HG03103 (cell line): ENCODE data around the gene TTC24.
"Not testable (repeated sequence)": the region's sequence is repeated elsewhere in the genome, so short reads cannot be mapped to it uniquely, and the experiment has no call there.

Experiments used
- ATAC-seq: cut with Tn5 transposase; IDR thresholded peaks from one replicate; pipeline ENCODE4 v1.9.1; 2021; ENCODE audit warnings: low read depth; ENCODE audit not compliant: unreplicated experiment

TTC24 gene

DNA sequence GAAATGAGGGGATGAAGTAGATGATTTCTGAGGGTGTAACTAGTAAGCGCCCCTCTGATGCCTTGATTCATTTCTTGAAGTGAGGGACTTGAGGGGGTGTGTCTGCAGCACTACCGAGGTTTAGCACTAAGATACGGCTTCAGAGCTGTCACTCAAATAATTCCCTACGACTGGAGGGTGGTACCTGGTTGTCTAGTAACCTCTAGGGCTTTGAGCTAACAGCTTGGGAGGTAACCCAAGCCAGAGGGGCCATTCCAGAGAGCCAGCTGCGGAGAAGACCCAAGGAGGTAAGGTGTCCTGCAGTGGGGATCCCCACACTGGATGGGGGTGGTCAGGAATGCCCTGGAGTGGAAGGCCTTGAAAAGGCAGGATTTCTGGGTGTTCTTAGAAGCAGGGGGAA lies at the start of gene TTC24:
TTC24 (plus strand) TSS at position 252 of the 400 bp plus-strand sequence. CDS start 1,642 bp downstream, outside the sequence.
- no peak for ATAC-seq

GRCh38 chr1:156530006-156530405 lies 49.5 kb upstream of the TTC24 start:
- ATAC-seq = no peak

DNA sequence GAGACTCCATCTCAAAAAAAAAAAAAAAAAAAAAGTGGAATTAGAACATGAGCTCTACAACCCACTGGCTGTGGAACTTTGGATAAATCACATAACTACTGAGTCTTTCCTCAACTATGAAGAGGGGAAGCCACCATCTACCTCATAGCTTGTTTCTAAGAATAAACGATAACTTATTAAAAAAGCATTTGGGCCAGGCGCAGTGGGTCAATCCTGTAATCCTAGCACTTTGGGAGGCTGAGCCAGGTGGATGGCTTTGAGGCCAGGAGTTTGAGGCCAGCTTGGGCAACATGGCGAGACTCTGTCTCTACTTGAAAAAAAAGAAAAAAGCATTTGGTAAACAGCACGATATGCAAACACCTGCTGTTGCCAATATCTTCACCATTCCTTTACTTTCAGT lies 47.1 kb upstream of the TTC24 start:
- ATAC-seq = no peak

GRCh38 chr1:156533568-156534220 lies 45.8 kb upstream of the TTC24 start:
- no peak for ATAC-seq

DNA sequence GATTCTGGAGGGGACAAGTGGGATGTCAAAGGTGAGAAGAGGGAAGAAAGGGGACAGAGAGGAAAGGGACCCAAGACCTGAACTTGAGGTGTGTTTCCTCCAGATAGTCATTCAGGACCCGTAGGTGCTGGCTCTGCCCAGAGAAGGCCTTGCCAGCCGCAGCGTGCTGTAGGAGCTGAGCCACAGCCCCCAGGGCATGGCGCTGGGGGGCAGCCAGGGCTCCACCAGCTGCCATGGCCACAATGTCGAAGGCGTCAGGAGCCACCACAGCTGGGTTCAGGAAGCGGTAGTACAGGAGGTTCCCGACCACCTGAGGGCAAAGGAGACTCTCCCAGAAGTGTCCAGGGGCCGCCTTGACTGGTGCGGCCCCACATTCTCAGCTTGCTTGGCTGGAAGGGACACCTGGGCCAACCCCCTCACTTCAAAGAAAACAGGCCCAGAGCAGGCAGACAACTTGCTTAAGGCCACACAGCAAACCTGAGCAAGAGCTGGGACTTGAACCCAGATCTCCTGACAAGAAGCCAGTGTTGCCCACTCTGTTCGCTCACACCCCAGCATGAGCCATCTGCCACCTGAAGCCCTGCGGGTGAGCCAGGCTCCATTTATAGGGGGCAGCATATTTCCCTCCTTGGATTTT lies 45.0 kb upstream of the TTC24 start:
- no peak for ATAC-seq

DNA sequence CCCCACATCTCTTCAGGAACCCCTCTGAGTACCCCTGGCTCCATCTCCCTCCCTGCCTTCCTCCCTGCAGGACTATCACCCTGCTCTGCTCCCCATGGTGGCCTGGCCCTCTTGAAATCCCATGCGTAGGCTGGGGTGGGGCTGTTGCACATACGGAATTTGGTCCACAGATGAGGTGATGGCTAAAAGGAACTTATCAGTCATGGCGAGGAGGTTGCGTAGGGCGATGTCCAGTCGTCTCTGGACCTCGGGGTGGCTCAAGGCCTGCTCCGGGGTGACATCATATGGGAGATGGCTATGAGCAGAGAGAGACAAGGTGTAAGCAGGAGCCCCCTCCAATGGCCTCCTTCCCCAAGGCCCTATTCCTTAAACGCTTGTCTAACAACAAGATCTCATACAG lies 42.5 kb upstream of the TTC24 start:
- no peak for ATAC-seq

GRCh38 chr1:156538711-156539440 lies 40.6 kb upstream of the TTC24 start:
- no peak for ATAC-seq

- no peak for ATAC-seq
These were observed 39.6 kb upstream of the TTC24 start for GRCh38 chr1:156539818-156540355.

- no peak for ATAC-seq
These were observed 38.6 kb upstream of the TTC24 start for GRCh38 chr1:156540955-156541354.

DNA sequence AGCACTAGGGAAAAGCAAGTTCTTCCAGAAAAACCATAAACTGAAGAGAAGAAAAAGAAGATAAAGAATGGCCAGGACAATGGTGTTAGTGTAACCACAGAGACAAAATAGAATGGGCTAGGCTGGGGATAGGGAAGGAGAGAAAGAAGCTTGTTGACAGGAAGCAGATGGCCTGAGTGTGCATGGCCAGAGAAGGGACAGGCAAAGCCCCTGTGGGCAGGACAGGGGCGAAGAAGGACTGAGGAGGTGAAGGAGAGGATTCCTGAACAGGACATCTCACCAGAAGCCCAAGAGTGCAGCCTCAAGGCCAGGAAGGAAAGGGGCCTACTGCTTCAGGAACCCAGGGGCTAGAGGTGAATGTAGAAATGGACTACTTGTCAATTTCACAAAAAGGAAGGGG lies 36.5 kb upstream of the TTC24 start:
- no peak for ATAC-seq

DNA sequence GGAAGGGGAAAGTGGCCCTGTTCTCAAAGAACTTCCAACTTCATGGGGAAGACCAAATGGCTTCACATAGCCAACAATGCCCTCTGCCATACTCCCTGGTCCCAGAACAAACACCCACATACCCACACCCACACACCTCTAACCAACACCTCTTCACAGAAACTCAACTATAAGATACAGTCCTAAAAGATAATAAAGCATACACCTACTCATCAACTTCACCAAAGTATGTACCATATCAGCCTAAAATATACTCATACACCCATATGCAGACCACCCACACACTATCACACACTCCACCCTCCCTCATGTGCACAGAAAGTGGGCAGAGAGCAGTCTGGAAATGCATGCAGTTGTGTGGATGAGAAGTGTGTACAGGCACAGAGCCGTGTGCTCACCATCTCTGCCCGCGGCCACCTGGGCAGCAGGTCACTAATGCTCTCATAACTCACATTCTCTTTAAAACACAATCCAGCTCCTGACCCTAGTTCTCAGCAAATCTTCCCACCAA lies 34.9 kb upstream of the TTC24 start:
- ATAC-seq = no peak

GRCh38 chr1:156546267-156546666 lies 33.3 kb upstream of the TTC24 start:
- no peak for ATAC-seq

DNA sequence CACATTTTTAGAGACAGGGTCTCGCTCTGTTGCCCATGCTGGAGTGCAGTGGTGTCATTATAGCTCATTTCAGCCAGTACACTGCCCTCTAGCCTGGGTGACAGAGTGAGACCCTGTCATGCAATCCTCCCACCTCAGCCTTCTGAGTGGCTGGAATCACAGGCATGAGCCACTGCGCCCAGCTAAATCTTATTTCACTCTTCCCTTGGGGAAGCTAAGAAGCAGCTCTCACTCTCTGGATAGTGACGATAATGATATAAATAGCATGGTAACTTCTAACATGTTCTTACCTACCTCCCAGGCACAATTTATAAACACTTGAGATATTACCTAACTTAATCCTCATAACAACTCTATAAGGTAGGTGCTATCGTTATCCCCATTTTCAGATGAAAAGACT lies 32.1 kb upstream of the TTC24 start:
- ATAC-seq = no peak

GRCh38 chr1:156547982-156548381 lies 31.5 kb upstream of the TTC24 start:
- no peak for ATAC-seq

DNA sequence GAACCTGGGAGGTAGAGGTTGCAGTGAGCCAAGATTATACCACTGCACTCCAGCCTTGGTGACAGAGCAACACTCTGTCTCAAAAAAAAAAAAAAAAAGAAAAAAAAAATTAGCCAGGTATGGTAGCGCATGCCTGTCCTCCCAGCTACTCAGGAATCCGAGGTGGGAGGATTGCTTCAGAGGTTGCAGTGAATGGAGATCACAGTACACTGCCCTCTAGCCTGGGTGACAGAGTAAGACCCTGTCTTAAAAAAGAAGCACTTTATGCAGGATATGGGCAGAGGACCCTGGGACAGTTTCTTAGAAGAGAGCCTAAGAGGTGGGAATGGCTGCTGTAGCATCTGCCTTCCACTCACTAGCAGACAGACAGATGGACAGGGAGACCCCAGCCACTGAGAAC lies 30.1 kb upstream of the TTC24 start:
- no peak for ATAC-seq

GRCh38 chr1:156549831-156550230 lies 29.7 kb upstream of the TTC24 start:
- no peak for ATAC-seq

DNA sequence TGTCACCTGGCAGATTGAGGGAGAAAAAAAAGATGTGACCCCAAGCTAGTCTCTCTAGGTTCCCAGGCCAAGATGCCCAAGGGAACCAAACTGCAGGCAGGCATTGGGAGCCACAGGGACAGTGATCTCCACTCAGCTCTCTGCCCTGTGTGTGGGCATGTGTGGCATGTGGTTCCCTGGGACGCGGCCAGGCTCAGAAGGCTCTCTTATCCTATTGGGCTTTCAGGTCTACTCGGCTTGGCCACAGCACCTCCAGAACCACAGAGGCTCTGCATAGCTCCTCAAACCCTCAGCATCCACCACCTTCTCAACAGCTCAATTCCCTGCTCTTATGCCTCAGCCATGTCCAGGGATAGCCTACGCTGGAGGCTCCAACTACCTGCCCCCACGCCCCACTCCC lies 29.2 kb upstream of the TTC24 start:
- no peak for ATAC-seq

- ATAC-seq = no peak
These were observed 28.4 kb upstream of the TTC24 start for GRCh38 chr1:156551066-156551643.

DNA sequence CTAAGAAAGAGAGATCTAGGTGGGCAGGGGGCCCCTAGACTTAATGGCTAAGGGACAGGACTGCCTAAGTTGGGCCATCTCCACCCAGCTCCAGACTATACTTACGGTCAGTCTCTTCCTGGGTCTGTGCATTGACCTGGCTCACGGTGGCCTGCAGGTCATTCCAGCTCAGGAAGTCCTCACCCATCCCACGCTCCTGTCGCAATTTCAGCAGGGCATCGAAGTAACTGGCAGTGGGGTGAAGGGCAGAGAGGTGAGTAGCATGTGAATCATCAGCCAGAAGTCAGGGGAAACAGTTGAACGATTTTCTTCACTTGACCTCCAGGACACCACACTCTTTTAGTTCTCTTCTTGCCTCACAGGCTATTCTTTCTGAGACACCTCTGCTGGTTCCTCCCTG lies 27.7 kb upstream of the TTC24 start:
- no peak for ATAC-seq

- ATAC-seq = no peak
These were observed 27.0 kb upstream of the TTC24 start for GRCh38 chr1:156552518-156552917.

DNA sequence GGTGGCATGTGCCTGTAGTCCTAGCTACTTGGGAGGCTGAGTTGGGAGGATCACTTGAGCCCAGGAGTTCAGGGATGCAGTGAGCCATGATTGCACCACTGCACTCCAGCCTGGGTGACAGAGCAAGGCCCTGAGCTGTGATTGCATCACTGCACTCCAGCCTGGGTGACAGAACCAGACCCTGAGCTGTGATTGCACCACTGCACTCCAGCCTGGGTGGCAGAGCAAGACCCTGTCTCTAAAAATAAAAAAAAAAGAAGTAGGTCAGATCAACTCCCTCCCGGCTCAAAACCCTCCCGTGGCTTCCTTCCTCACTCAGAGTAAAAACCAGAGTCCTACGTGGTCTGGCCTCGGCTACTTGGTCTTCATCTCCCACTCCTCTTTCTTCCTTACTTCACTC lies 26.6 kb upstream of the TTC24 start:
- ATAC-seq = not testable (repeated sequence)
